Activated CD4-positive, alpha-beta memory T cell treated with anti-CD3 and anti-CD28 coated beads, Interleukin-2, amount 10 ng/mL, durations not matched to agents 7 days and 5 days (primary cell): ENCODE measurements around the gene MOGAT1. TPM values are rescaled to one million over a fixed set of nuclear protein-coding genes. Genes with fewer than 3 reads are reported as not detected.
A peak's percentile ranks its signal among the peaks of the same experiment; 100 is the strongest.

Source experiments
- CTCF ChIA-PET: fragments of 350-600 bp; sonication (Branson Sonifier 250); formaldehyde crosslinking; loops from one replicate; lab custom pipeline; 2021; ENCODE audit warnings: antibody characterized with exemption, inconsistent platforms; lab: Charles Lee
- POLR2A ChIA-PET: fragments of 350-600 bp; sonication (Branson Sonifier 250); formaldehyde crosslinking; loops from one replicate; lab custom pipeline; 2021; ENCODE audit warnings: antibody characterized with exemption; lab: Charles Lee
- DNase-seq: peaks from one replicate; pipeline ENCODE4 v3.0.0-alpha.2; 2020
- H3K27ac Mint-ChIP-seq: one replicate; pipeline ENCODE4 v1.8.0; 2021; ENCODE audit warnings: mild to moderate bottlenecking, mixed read lengths
- H3K27me3 Mint-ChIP-seq: one replicate; pipeline ENCODE4 v1.8.0; 2021; ENCODE audit warnings: mixed read lengths
- H3K36me3 Mint-ChIP-seq: one replicate; pipeline ENCODE4 v1.8.0; 2021; ENCODE audit warnings: low read depth, mixed read lengths
- H3K4me1 Mint-ChIP-seq: one replicate; pipeline ENCODE4 v1.8.0; 2021; ENCODE audit warnings: mixed read lengths
- H3K4me3 Mint-ChIP-seq: one replicate; pipeline ENCODE4 v1.8.0; 2021; ENCODE audit warnings: mild to moderate bottlenecking, mixed read lengths
- H3K9me3 Mint-ChIP-seq: one replicate; pipeline ENCODE4 v1.8.0; 2021; ENCODE audit warnings: mixed read lengths
- total RNA-seq, 2 experiments: library from RNA; stranded (reverse); gene quantifications; one replicate each; pipeline ENCODE4 v1.2.3, GENCODE V29; 2021

MOGAT1 gene
- total RNA-seq, 2 experiments from 2014 or later, result not detected

- no peaks in the 10 kb centered on the region for H3K9me3 Mint-ChIP-seq
- peaks cover 45% of the 10 kb centered on the region for H3K27me3 Mint-ChIP-seq
- no peak for DNase-seq
- POLR2A ChIA-PET, result interaction anchor here (0.7 to 1.3 kb wide), 2 partner anchors 9 to 150 kb away, joined by 4 read pairs; no protein-coding TSS in a partner anchor
- CTCF ChIA-PET, result interaction anchor here (0.6 to 1.6 kb wide), 3 partner anchors 13 to 164 kb away, joined by 3 to 6 read pairs (median 3); no protein-coding TSS in a partner anchor
- no peak overlapping the region for H3K4me3 Mint-ChIP-seq
- no peak overlapping the region for H3K27ac Mint-ChIP-seq
- H3K36me3 Mint-ChIP-seq, result no peaks in the 10 kb centered on the region
- H3K4me1 Mint-ChIP-seq, result peaks cover 27% of the 10 kb centered on the region
Measured at GRCh38 chr2:222703886-222704285, 32.4 kb downstream of the MOGAT1 start.

- Mint-ChIP-seq H3K27ac (no peak overlapping the region), H3K27me3 (peaks cover 49% of the 10 kb centered on the region), H3K4me3 (no peak overlapping the region), H3K4me1 (peaks cover 17% of the 10 kb centered on the region), H3K36me3 (no peaks in the 10 kb centered on the region), H3K9me3 (no peaks in the 10 kb centered on the region)
- POLR2A ChIA-PET, result interaction anchor here (1.4 kb wide), 1 partner anchor 12 kb away, joined by 3 read pairs; no protein-coding TSS in a partner anchor
- CTCF ChIA-PET, result interaction anchor here (0.7 to 5.3 kb wide), 11 partner anchors 8 to 238 kb away, joined by 3 to 55 read pairs (median 12); no protein-coding TSS in a partner anchor
- no peak for DNase-seq
Measured at GRCh38 chr2:222706616-222707015, 35.2 kb downstream of the MOGAT1 start.

- peaks cover 11% of the 10 kb centered on the region for H3K4me1 Mint-ChIP-seq
- H3K36me3 Mint-ChIP-seq, result no peaks in the 10 kb centered on the region
- H3K27me3 Mint-ChIP-seq, result peaks cover 46% of the 10 kb centered on the region
- ChIA-PET CTCF (interaction anchor here (0.6 to 5.3 kb wide), 23 partner anchors 8 to 548 kb away, joined by 3 to 55 read pairs (median 6); no protein-coding TSS in a partner anchor), POLR2A (interaction anchor here (1.4 kb wide), 1 partner anchor 13 kb away, joined by 3 read pairs; no protein-coding TSS in a partner anchor)
- no peak for DNase-seq
- no peaks in the 10 kb centered on the region for H3K9me3 Mint-ChIP-seq
- H3K4me3 Mint-ChIP-seq, result no peak overlapping the region
- no peak overlapping the region for H3K27ac Mint-ChIP-seq
Measured at GRCh38 chr2:222707102-222707688, 35.7 kb downstream of the MOGAT1 start.

- CTCF ChIA-PET, result interaction anchor here (0.6 to 5.3 kb wide), 22 partner anchors 9 to 547 kb away, joined by 3 to 55 read pairs (median 6); no protein-coding TSS in a partner anchor
- H3K36me3 Mint-ChIP-seq, result no peaks in the 10 kb centered on the region
- H3K27ac Mint-ChIP-seq, result no peak overlapping the region
- H3K9me3 Mint-ChIP-seq, result no peaks in the 10 kb centered on the region
- DNase-seq, result peak; percentile 20
- H3K27me3 Mint-ChIP-seq, result peaks cover 46% of the 10 kb centered on the region
- peaks cover 9% of the 10 kb centered on the region for H3K4me1 Mint-ChIP-seq
- no peak overlapping the region for H3K4me3 Mint-ChIP-seq
- POLR2A ChIA-PET, result interaction anchor here (1.4 kb wide), 1 partner anchor 13 kb away, joined by 3 read pairs; no protein-coding TSS in a partner anchor
Measured at GRCh38 chr2:222707689-222708273, 36.3 kb downstream of the MOGAT1 start.

GRCh38 chr2:222708274-222708710 lies 36.8 kb downstream of the MOGAT1 start:
- Mint-ChIP-seq H3K36me3 (no peaks in the 10 kb centered on the region), H3K4me3 (no peak overlapping the region), H3K27ac (no peak overlapping the region), H3K27me3 (peaks cover 43% of the 10 kb centered on the region), H3K9me3 (no peaks in the 10 kb centered on the region), H3K4me1 (peaks cover 9% of the 10 kb centered on the region)
- peak; percentile 76 for DNase-seq
- ChIA-PET CTCF (interaction anchor here (0.8 to 5.3 kb wide), 22 partner anchors 9 to 231 kb away, joined by 3 to 55 read pairs (median 6); no protein-coding TSS in a partner anchor), POLR2A (no interaction called here)

- ChIA-PET CTCF (interaction anchor here (0.6 to 5.3 kb wide), 17 partner anchors 8 to 238 kb away, joined by 3 to 55 read pairs (median 4); no protein-coding TSS in a partner anchor), POLR2A (interaction anchor here (1.0 kb wide), 1 partner anchor 194 kb away, joined by 5 read pairs; no protein-coding TSS in a partner anchor)
- Mint-ChIP-seq H3K4me1 (peaks cover 9% of the 10 kb centered on the region), H3K9me3 (no peaks in the 10 kb centered on the region), H3K27ac (no peak overlapping the region), H3K27me3 (peaks cover 46% of the 10 kb centered on the region), H3K4me3 (no peak overlapping the region), H3K36me3 (no peaks in the 10 kb centered on the region)
- DNase-seq, result no peak
Measured at GRCh38 chr2:222709191-222709891, 37.9 kb downstream of the MOGAT1 start.

- Mint-ChIP-seq H3K4me1 (peaks cover 9% of the 10 kb centered on the region), H3K27me3 (peaks cover 51% of the 10 kb centered on the region), H3K9me3 (no peaks in the 10 kb centered on the region), H3K4me3 (no peak overlapping the region), H3K36me3 (no peaks in the 10 kb centered on the region), H3K27ac (no peak overlapping the region)
- no peak for DNase-seq
- CTCF ChIA-PET, result interaction anchor here (1.4 to 4.7 kb wide), 3 partner anchors 12 to 193 kb away, joined by 5 to 21 read pairs (median 6); no protein-coding TSS in a partner anchor
- POLR2A ChIA-PET, result no interaction called here
Measured at GRCh38 chr2:222710736-222711135, 39.3 kb downstream of the MOGAT1 start.

- no peak for DNase-seq
- Mint-ChIP-seq H3K27me3 (peaks cover 52% of the 10 kb centered on the region), H3K4me1 (peaks cover 9% of the 10 kb centered on the region), H3K36me3 (no peaks in the 10 kb centered on the region), H3K9me3 (no peaks in the 10 kb centered on the region), H3K27ac (no peak overlapping the region), H3K4me3 (no peak overlapping the region)
- CTCF ChIA-PET, result interaction anchor here (1.4 to 4.7 kb wide), 3 partner anchors 12 to 192 kb away, joined by 5 to 21 read pairs (median 6); no protein-coding TSS in a partner anchor
- POLR2A ChIA-PET, result no interaction called here
Measured at GRCh38 chr2:222711315-222711940, 40.0 kb downstream of the MOGAT1 start.

- H3K36me3 Mint-ChIP-seq, result no peaks in the 10 kb centered on the region
- no peak for DNase-seq
- peaks cover 41% of the 10 kb centered on the region for H3K27me3 Mint-ChIP-seq
- ChIA-PET POLR2A (no interaction called here), CTCF (no interaction called here)
- no peak overlapping the region for H3K4me3 Mint-ChIP-seq
- H3K4me1 Mint-ChIP-seq, result no peaks in the 10 kb centered on the region
- H3K27ac Mint-ChIP-seq, result no peak overlapping the region
- no peaks in the 10 kb centered on the region for H3K9me3 Mint-ChIP-seq
Measured at GRCh38 chr2:222713002-222713401, 41.5 kb downstream of the MOGAT1 start.

GRCh38 chr2:222714361-222715241 lies 43.1 kb downstream of the MOGAT1 start:
- Mint-ChIP-seq H3K4me1 (no peaks in the 10 kb centered on the region), H3K9me3 (no peaks in the 10 kb centered on the region), H3K4me3 (no peak overlapping the region), H3K36me3 (no peaks in the 10 kb centered on the region), H3K27ac (no peak overlapping the region), H3K27me3 (peaks cover 36% of the 10 kb centered on the region)
- DNase-seq, result no peak
- ChIA-PET CTCF (interaction anchor here (0.6 to 1.4 kb wide), 2 partner anchors 14 to 24 kb away, joined by 4 to 6 read pairs; no protein-coding TSS in a partner anchor), POLR2A (no interaction called here)

GRCh38 chr2:222715742-222716141 lies 44.3 kb downstream of the MOGAT1 start:
- Mint-ChIP-seq H3K4me3 (no peak overlapping the region), H3K36me3 (no peaks in the 10 kb centered on the region), H3K4me1 (no peaks in the 10 kb centered on the region), H3K27ac (no peak overlapping the region), H3K27me3 (peaks cover 36% of the 10 kb centered on the region), H3K9me3 (no peaks in the 10 kb centered on the region)
- ChIA-PET CTCF (no interaction called here), POLR2A (no interaction called here)
- DNase-seq, result no peak
